Neural progenitor cell (in vitro differentiated cells): Measurements from ENCODE around the gene BRINP3. TPM values are rescaled to one million over a fixed set of nuclear protein-coding genes. Genes with fewer than 3 reads are reported as not detected.

ENCODE experiments used
- DNase-seq: peaks from one replicate; pipeline ENCODE4 v3.0.0-alpha.2; 2016; ENCODE audit warnings: low spot score
- H2AFZ ChIP-seq: fragments of 200-600 bp; sonication (generic); replicated peaks from 2 replicates; pipeline ENCODE4 v1.6.1; 2016; ENCODE audit warnings: antibody characterized with exemption
- H3F3A ChIP-seq: fragments of 200-600 bp; sonication (generic); 2 replicates; pipeline ENCODE4 v1.6.1; 2016; ENCODE audit warnings: antibody characterized with exemption, low read depth
- H3K27ac ChIP-seq: fragments of 200-600 bp; sonication (generic); 2 replicates; pipeline ENCODE4 v1.5.1; 2016; ENCODE audit warnings: mild to moderate bottlenecking
- H3K27me3 ChIP-seq: fragments of 200-600 bp; sonication (generic); 2 replicates; pipeline ENCODE4 v1.6.1; 2016; ENCODE audit warnings: mild to moderate bottlenecking, moderate library complexity
- H3K36me3 ChIP-seq: fragments of 200-600 bp; sonication (generic); 2 replicates; pipeline ENCODE4 v1.5.1; 2016
- H3K4me1 ChIP-seq: fragments of 200-600 bp; sonication (generic); 2 replicates; pipeline ENCODE4 v1.6.1; 2016; ENCODE audit warnings: mixed run types
- H3K4me2 ChIP-seq: fragments of 200-600 bp; sonication (generic); 2 replicates; pipeline ENCODE4 v1.6.1; 2016
- H3K4me3 ChIP-seq: fragments of 200-600 bp; sonication (generic); 2 replicates; pipeline ENCODE4 v1.5.1; 2016
- H3K79me2 ChIP-seq: fragments of 200-600 bp; sonication (generic); 2 replicates; pipeline ENCODE4 v1.6.1; 2016; ENCODE audit warnings: low read depth
- H3K9ac ChIP-seq: fragments of 200-600 bp; sonication (generic); 2 replicates; pipeline ENCODE4 v1.6.1; 2016
- H3K9me3 ChIP-seq: fragments of 200-600 bp; sonication (generic); 2 replicates; pipeline ENCODE4 v1.5.1; 2016; ENCODE audit warnings: low read depth
- H4K20me1 ChIP-seq: fragments of 200-600 bp; sonication (generic); 2 replicates; pipeline ENCODE4 v1.6.1; 2016; ENCODE audit warnings: low read depth
- H3K27ac Mint-ChIP-seq: 3 replicates; pipeline ENCODE4 v1.8.0; 2021; ENCODE audit warnings: mixed read lengths
- H3K27me3 Mint-ChIP-seq: 2 replicates; pipeline ENCODE4 v1.8.0; 2022; ENCODE audit warnings: low read depth, mild to moderate bottlenecking, inconsistent platforms, moderate library complexity, mixed read lengths; ENCODE audit not compliant: insufficient read depth
- H3K36me3 Mint-ChIP-seq: 3 replicates; pipeline ENCODE4 v1.8.0; 2021; ENCODE audit warnings: mixed read lengths
- H3K4me1 Mint-ChIP-seq: 3 replicates; pipeline ENCODE4 v1.8.0; 2021; ENCODE audit warnings: mixed read lengths
- H3K4me3 Mint-ChIP-seq: 3 replicates; pipeline ENCODE4 v1.8.0; 2021; ENCODE audit warnings: mild to moderate bottlenecking, moderate library complexity, mixed read lengths
- H3K9me3 Mint-ChIP-seq: 3 replicates; pipeline ENCODE4 v1.8.0; 2020; ENCODE audit warnings: mixed read lengths
- CTCF ChIP-seq: fragments of 200-600 bp; sonication (generic); IDR thresholded peaks from 2 replicates; pipeline ENCODE4 v1.5.1; 2017; ENCODE audit warnings: antibody characterized with exemption, mild to moderate bottlenecking
- EZH2 ChIP-seq: fragments of 200-600 bp; sonication (generic); IDR thresholded peaks from 2 replicates; pipeline ENCODE4 v1.6.1; 2017; ENCODE audit warnings: antibody characterized with exemption, mild to moderate bottlenecking, moderate library complexity
- EZH2phosphoT487 ChIP-seq: fragments of 200-600 bp; sonication (generic); IDR thresholded peaks from 2 replicates; pipeline ENCODE4 v1.6.1; 2017; ENCODE audit warnings: antibody characterized with exemption
- total RNA-seq: library from RNA; depleted of rRNA; stranded (reverse); fragments of >200 nt; gene quantifications from 2 replicates; pipeline ENCODE4 v1.2.3, GENCODE V29; 2015; ENCODE audit warnings: low replicate concordance

The BRINP3 gene
- total RNA-seq, 1 donor from 2014 or later = not detected

GRCh38 chr1:190403402-190403801 lies 74.3 kb downstream of the BRINP3 start:
- H3K4me3 Mint-ChIP-seq = no peak overlapping the region
- no peaks in the 10 kb centered on the region for H3K36me3 ChIP-seq
- H3K27me3 Mint-ChIP-seq = peaks cover 2% of the 10 kb centered on the region

GRCh38 chr1:190399233-190399632 lies 78.4 kb downstream of the BRINP3 start:
- H3F3A ChIP-seq = no peaks in the 10 kb centered on the region
- no peaks in the 10 kb centered on the region for H4K20me1 ChIP-seq
- no peak overlapping the region for H3K27ac Mint-ChIP-seq
- H3K4me1 ChIP-seq = no peaks in the 10 kb centered on the region
- no peaks in the 10 kb centered on the region for H3K9me3 ChIP-seq
- H3K36me3 Mint-ChIP-seq = no peaks in the 10 kb centered on the region
- no peaks in the 10 kb centered on the region for H3K9me3 Mint-ChIP-seq
- TF ChIP-seq EZH2 (no peak), CTCF (no peak), EZH2phosphoT487 (no peak)
- H3K79me2 ChIP-seq = no peaks in the 10 kb centered on the region
- H3K4me3 ChIP-seq = no peak overlapping the region
- no peaks in the 10 kb centered on the region for H3K36me3 ChIP-seq
- H3K27me3 ChIP-seq = no peaks in the 10 kb centered on the region
- H3K27ac ChIP-seq = no peak overlapping the region
- no peak overlapping the region for H2AFZ ChIP-seq
- H3K4me2 ChIP-seq = no peak overlapping the region
- H3K9ac ChIP-seq = no peak overlapping the region
- no peaks in the 10 kb centered on the region for H3K27me3 Mint-ChIP-seq
- H3K4me3 Mint-ChIP-seq = no peak overlapping the region
- no peak for DNase-seq
- H3K4me1 Mint-ChIP-seq = no peaks in the 10 kb centered on the region

More at GRCh38 chr1:190403402-190403801, 74.3 kb downstream of the BRINP3 start:
- no peak for DNase-seq
- H3K36me3 Mint-ChIP-seq = no peaks in the 10 kb centered on the region
- Histone ChIP-seq H3K27ac (no peak overlapping the region), H3K27me3 (no peaks in the 10 kb centered on the region), H3F3A (no peaks in the 10 kb centered on the region), H3K4me1 (no peaks in the 10 kb centered on the region), H4K20me1 (no peaks in the 10 kb centered on the region), H3K9me3 (no peaks in the 10 kb centered on the region), H2AFZ (no peak overlapping the region), H3K4me2 (no peak overlapping the region), H3K4me3 (no peak overlapping the region), H3K79me2 (no peaks in the 10 kb centered on the region), H3K9ac (no peak overlapping the region)
- H3K27ac Mint-ChIP-seq = no peak overlapping the region
- no peaks in the 10 kb centered on the region for H3K4me1 Mint-ChIP-seq
- no peak for TF ChIP-seq CTCF
- no peak for TF ChIP-seq EZH2
- TF ChIP-seq EZH2phosphoT487 = no peak
- no peaks in the 10 kb centered on the region for H3K9me3 Mint-ChIP-seq

- no peak overlapping the region for H3K4me2 ChIP-seq
- H3K4me1 ChIP-seq = no peaks in the 10 kb centered on the region
- no peaks in the 10 kb centered on the region for H4K20me1 ChIP-seq
- Mint-ChIP-seq H3K9me3 (no peaks in the 10 kb centered on the region), H3K4me3 (no peak overlapping the region), H3K4me1 (no peaks in the 10 kb centered on the region), H3K36me3 (no peaks in the 10 kb centered on the region), H3K27ac (no peak overlapping the region), H3K27me3 (no peaks in the 10 kb centered on the region)
- H3K4me3 ChIP-seq = no peak overlapping the region
- no peaks in the 10 kb centered on the region for H3K9me3 ChIP-seq
- DNase-seq = no peak
- no peaks in the 10 kb centered on the region for H3K27me3 ChIP-seq
- no peaks in the 10 kb centered on the region for H3K36me3 ChIP-seq
- no peak overlapping the region for H3K9ac ChIP-seq
- no peak overlapping the region for H3K27ac ChIP-seq
- no peak overlapping the region for H2AFZ ChIP-seq
- no peak for TF ChIP-seq EZH2
- TF ChIP-seq CTCF = no peak
- TF ChIP-seq EZH2phosphoT487 = no peak
- H3F3A ChIP-seq = no peaks in the 10 kb centered on the region
- no peaks in the 10 kb centered on the region for H3K79me2 ChIP-seq
Observed at GRCh38 chr1:190391582-190391981, 86.1 kb downstream of the BRINP3 start.
